Activated CD4-positive, alpha-beta T cell treated with anti-CD3 and anti-CD28 coated beads, Interleukin-2, amount 50 U/mL, for 16 hours (primary cell): ENCODE data around the gene PRKCH.

Source experiments
- DNase-seq: peaks from one replicate; pipeline ENCODE4 v3.0.0-alpha.2; 2020

Gene PRKCH

GRCh38 chr14:61321385-61322010 lies at the start of gene PRKCH:
Gene PRKCH (plus strand): TSS chr14:61321579. CDS start chr14:61322102, 523 bp downstream.
- peak; percentile 91 for DNase-seq

DNA sequence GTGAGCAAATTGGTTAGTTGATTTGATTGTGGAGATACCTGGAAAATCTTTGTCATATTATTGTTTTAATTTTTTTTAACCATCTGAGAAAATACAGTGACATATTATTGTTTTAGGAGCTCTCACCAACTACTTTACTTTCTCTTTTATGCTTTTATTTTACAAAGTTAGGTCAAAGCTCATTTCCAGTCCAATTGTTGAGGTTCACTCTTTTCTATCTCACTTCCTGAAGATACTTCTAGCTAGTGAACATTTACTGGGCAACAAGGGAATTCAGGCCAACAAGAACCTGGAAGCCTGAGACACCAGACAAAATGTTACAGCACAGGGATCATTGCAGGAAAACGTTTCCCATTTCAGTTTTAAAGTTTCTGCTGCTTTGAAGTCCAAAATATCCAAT lies 44.1 kb upstream of the PRKCH start:
- DNase-seq = no peak

DNA sequence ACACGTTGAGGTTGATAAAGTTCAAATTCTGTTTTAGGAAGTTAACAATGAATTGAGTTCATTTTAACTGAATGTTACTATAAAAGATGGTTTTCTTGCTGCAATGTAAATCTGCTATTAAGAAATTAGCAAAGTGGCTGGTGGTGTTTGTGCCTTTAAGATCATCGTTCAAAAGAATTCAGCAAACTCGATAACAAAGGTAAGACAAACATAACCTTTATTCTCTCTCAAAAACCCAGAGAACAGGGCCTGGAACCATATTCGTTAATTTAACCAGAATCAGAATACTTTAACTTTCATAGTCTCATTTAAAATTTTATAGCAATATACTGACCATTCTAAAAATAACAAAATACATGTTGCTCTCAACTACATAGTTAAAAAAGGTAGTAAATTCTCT lies 43.6 kb upstream of the PRKCH start:
- DNase-seq = no peak

GRCh38 chr14:61279082-61279481 lies 42.3 kb upstream of the PRKCH start:
- DNase-seq = no peak

- peak; percentile 18 for DNase-seq
Measured at GRCh38 chr14:61280092-61280525, 41.3 kb upstream of the PRKCH start.

DNA sequence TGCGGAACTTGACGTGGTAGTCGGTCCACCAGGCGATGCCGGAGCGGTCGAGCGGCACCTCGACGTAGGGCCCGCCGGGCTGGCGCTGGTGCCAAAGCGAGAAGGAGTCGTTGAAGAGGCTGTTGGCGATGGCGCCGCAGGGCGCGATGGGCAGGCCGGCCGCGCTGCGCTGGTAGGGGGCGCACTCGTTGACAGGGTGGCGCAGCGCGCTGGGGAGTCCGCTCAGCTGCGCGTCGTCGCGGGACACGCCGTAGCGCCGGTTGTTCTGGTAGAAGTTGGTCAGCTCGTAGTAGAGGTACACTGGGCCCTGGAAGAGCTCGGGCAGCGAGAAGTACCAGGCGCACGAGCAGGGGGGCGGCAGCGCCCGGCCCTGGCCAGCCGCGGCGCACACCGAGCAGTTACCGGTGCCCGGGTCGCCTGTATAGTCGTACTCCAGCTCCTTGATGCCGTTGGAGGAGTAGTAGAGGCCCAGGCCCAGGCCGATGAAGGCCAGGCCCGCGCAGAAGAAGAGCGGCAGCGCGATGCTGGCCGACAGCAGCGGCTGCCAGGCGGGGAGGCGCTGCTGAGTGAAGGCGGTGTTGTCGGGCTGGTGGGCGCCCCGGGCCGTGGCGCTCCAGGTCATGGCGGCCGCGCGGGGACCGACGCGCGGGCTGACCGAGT lies 40.7 kb upstream of the PRKCH start:
- peak; percentile 77 for DNase-seq

DNA sequence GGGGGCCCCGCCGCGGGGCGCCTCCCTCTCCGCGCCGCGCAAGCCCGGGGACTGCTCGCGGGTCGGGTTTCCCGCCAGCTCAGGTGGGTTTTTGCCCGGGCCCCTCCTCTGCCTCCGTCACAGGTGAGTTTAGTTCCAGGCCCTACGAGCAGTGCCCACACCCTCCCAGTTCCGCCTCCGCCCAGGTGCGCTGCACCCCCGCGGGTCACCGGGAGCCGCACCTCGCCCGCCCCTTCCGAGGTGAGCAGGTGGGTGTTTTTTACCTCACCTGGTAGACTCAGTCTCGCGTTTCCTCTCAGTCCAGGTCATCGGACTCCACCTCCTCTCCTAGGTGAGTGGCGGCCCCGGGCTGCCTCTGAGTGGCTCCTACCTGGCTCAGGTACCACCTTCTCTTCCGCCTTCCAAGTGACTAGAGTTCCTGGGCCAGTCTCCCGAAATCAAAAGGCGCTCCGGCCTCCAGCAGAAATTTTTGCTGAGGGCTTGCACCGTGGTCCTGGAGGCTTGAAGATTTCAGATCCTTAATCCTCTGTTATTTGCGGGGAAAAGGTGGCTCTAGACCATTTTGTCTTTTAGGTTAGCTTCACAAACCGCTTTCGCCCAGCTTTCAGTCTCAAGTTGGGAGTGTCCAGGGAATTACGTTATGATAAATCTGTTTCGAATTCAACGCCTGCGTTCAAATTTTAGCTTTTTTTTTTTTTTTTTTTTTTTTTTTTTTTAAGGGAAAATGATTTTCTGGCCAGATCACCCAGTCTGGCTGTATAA lies 40.0 kb upstream of the PRKCH start, which contains the start of gene TMEM30B:
Gene TMEM30B (minus strand): TSS at position 153 of the 762 bp plus-strand sequence. CDS start 191 bp downstream, outside the sequence.
- DNase-seq = no peak

GRCh38 chr14:61281948-61282275 lies 39.5 kb upstream of the PRKCH start:
- no peak for DNase-seq

- DNase-seq = no peak
Measured at GRCh38 chr14:61282746-61283145, 38.6 kb upstream of the PRKCH start.

DNA sequence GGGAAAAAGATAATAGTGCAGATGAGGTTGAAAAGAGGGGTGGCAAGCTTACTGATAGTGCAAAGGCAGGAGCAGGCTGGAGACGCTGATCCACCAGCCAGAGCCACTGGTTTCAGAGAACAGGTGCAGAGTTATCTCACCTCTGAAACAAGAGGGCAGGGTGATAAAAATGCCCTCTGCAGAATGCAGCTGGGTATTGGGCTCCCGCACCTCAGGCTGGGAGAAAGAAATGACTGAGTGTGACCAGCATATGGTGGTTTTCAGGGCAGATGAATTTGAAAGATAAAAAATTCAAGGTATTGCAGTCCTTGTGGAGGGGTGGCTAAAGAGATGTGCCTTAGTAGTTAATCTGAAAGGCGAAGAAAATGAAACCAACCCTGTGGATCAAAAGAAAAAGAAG lies 37.4 kb upstream of the PRKCH start:
- peak; percentile 45 for DNase-seq

GRCh38 chr14:61285364-61285763 lies 36.0 kb upstream of the PRKCH start:
- DNase-seq = no peak

GRCh38 chr14:61287196-61287595 lies 34.2 kb upstream of the PRKCH start:
- DNase-seq = no peak

GRCh38 chr14:61288228-61288627 lies 33.2 kb upstream of the PRKCH start:
- no peak for DNase-seq

- DNase-seq = no peak
Measured at GRCh38 chr14:61288720-61289119, 32.7 kb upstream of the PRKCH start.

- no peak for DNase-seq
Measured at GRCh38 chr14:61290701-61291100, 30.7 kb upstream of the PRKCH start.

DNA sequence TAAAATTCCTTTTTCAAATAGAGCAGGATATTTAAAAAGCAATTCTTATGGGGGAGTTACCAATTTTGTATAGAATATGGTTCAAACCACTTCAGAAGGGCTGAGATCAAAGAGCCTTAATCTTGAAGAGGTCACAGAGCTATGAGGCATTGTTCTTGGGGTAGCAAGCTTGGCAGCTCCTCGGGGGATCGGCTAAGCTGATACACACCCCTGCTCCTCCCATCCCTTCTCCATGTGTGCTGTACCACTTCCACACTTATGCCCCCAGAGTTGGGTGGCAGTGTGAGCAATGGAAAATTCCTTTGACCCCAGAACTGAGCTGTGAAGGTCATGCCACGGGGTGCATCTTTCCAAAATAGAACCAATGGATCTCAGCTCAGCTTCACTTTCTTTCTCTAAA lies 25.2 kb upstream of the PRKCH start:
- DNase-seq = no peak

GRCh38 chr14:61296719-61297502 lies 24.5 kb upstream of the PRKCH start:
- DNase-seq = peak; percentile 58

- DNase-seq = no peak
Measured at GRCh38 chr14:61297581-61297980, 23.8 kb upstream of the PRKCH start.

DNA sequence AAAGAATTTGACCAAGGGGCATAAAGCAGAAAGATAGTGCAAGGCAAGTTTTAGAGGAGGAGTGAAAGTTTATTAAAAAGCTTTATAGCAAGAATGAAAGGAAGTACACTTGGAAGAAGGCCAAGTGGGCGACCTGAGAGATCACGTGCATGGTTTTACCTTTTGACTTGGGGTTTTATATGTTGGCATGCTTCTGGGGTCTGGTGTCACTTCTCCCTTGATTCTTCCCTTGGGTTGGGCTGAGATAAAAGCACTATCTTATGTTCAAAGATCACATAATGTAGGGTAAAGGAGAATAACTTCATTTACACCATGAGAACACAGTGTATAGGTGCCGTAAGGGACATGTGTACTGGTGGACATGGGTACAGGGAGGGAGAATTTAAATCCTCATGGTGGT lies 22.6 kb upstream of the PRKCH start:
- DNase-seq = no peak

DNA sequence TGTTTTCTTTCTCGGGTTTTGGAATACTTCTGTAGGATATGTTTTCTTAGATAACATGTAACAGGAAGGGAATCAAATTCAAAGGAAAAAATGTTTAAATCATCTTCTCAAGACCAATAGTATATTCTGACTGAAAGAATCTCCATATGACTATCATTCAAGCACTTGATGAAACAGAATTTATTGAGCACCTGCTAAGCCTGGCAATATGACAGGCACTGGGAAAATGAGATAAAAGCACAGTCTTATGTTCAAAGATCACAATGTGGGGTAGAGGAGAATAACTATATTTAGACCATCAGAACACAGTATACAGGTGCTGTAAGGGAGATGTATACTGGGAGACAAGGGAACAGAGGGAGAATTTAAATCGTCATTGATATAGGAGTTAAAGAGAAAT lies 21.2 kb upstream of the PRKCH start:
- no peak for DNase-seq

- DNase-seq = no peak
Measured at GRCh38 chr14:61300754-61301153, 20.6 kb upstream of the PRKCH start.

- no peak for DNase-seq
Measured at GRCh38 chr14:61304688-61305087, 16.7 kb upstream of the PRKCH start.

DNA sequence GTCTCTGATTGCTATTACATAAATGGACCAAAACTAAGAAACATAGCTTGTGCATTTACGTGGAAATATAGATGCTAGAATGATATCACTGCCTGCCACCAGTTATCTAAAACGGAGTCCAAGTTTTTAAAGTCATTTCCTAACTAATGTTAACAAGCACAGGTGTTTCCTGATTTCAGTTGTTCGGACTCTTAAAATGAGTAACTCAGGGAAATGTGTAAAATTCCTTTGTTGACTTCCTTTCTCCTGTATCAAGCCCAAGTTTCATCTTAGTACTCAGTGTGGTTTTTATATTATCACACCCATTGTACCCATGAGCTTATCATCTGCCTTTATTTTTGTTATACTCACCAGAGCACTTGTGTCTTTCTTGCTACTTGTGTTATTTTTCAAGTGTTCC lies 13.2 kb upstream of the PRKCH start:
- no peak for DNase-seq
